NK-92 (cell line): Measurements from ENCODE around the gene COL19A1.

Source experiments
- DNase-seq: peaks from one replicate; lab custom pipeline; 2025; ENCODE audit not compliant: unreplicated experiment; lab: John Stamatoyannopoulos, UW

Gene COL19A1

DNA sequence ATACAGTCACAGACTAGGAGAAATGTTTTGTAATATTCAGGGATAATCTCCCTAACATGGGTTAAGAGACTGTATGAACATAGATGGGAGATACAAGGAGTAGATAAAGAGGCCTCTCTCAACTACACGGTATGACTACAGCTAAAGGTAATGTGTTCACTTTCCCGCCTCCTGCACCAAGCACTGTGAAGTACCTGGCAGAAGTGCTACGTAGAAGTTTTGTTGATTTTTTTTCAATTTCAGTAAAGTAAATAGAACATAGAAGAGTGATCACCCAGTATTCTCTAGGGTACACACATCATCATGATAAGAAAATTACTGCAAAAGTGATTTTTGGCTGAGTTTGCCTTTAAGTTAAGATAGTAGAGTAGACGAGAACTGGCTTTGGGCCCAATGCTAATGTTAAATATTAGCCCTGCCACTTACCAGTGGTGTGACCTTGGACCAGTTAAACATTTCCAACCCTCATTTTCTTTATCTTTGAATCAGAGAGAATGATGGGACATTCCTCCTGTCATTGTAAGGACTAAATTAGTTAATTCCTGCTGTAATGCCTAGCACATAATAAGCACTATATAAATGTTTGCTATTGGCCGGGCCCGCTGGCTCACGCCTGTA lies 253.0 kb downstream of the COL19A1 start:
- no peak for DNase-seq

DNA sequence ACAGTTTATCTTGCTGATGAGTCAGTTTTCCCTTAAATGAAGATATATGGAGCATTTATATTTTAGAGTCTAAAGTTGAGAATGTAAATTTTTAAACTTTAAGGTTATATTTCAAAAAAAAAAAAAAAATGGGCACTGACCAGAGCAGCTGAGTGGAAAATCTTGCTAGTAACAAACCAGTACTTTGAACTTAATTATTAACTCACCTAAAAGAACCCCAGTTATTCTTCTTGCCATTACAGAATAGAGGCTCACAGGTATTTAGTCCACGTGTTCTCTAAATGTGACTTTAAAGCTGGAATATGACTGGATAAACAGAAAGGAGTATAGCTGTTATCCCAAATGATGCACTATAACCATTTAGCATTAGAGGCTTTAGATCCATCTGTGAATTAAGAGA lies 258.1 kb downstream of the COL19A1 start:
- DNase-seq = no peak

DNA sequence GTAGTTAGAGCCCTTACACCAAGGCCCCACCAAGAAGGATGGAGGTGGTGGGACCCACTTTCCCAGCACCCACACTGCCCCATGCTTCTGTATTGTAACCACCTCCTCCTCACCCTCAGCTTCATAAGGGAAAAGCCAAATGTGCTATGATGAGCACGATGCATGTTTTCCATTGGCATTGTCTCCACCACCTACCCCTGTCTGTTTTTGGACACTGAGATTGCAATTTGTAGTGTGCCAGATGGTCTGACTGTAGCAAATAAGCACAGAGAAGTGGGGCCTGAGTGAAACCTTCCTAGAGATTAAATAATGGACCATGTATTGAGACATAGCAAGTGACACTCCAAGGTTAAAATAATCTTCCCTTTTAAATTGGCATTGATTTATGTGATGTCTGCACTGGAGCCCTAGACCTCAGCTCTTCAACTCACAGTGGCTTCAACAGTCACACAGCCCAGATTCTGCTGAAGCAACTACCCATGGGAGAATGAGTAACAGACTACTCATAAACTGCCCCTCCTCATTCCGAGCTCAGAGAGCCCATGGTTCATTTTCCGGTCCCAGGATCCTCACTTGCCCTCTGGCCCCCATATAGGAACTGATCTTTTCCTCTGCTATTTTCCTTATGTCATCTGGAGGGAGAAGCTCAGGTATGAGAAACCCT lies 258.7 kb downstream of the COL19A1 start:
- no peak for DNase-seq

DNA sequence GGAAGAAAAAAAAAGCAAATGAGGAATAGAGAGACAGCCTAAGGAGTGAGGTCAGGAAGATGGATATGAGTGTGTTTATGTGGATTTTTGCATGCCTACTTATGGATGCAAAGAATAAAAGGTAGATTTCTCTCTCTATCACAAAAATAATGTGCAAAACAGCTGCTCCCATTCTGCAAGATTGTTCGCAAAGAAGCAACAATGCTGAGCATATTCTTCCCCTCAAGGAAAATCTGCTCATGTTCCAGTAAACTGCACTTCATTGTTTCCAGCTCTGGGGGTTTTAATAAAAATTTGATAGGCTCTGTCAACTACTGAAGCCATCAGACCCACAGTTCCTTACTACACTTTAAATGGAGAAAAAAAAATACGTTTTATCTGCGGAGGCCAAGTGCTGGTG lies 259.2 kb downstream of the COL19A1 start:
- no peak for DNase-seq

DNA sequence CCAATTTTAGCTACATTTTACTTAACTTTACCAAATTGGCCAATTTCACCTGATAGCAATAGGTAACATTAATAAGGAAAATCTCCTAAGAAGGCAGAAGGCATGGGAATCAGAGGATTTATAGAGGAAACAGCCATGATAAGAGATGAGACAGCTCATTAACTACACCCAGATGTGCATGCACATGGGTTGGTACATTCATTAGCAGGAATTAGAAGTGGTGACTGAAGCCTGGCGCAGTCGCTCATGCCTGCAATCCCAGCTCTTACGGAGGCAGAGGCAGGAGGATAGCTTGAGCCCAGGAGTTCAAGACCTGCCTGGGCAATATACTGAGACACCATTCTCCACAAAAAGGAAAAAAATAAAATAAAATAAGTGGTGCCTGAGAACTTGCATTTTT lies 263.0 kb downstream of the COL19A1 start:
- DNase-seq = no peak

DNA sequence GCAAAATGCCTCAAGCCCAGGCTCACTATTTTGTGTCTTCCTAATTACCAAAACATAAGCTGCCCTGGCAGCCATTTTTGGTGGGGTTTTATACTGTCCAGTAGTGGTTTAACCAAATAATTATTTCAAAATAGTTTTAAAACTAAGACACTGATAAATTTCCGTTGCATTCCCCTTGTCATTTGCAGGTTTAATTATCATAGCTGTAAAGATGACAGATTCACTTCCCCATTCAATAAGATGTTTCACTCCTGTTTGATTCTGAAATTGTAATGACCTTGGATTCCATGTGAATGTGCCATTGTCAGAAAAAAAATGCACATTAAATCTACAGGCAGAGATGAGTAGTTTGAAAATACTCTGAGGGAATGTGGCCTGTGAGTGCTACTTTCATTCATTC lies 264.5 kb downstream of the COL19A1 start:
- no peak for DNase-seq

DNA sequence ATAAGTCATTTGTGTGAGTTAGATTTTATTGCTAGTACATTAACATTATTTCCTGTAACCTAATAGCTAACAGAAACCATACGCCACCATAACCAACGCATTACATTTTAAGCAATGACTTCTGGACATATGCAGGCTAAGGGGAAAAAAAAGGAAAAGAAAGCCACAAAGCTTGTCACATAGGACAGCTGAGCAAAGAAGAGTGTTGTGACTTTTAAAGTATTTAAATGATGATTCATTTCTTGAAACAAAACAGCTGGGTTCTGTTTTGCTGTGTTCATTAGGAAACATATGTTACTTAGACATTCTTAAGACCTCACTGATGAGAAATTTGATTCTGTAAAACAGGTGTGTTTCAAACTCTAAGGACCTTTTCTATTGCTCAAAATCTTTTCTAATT lies 265.2 kb downstream of the COL19A1 start:
- DNase-seq = no peak

DNA sequence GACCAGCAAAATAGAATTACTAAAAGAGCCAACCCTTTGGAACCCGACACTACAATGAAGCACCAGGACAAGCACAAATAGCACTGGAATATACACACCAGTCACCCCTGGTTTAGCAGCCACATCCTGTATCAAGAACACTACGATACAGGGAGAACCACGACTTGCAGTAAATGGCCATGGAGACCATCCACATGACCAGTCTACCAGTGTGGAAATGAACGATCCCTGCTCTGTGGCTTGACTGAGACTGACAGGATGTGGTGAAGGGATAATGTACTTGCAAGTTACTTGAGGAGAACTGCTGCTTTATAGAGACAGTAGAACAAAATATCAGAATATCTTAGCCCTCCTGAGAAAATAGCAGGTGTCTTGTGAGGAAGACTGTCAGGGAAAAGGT lies 266.9 kb downstream of the COL19A1 start:
- DNase-seq = no peak

DNA sequence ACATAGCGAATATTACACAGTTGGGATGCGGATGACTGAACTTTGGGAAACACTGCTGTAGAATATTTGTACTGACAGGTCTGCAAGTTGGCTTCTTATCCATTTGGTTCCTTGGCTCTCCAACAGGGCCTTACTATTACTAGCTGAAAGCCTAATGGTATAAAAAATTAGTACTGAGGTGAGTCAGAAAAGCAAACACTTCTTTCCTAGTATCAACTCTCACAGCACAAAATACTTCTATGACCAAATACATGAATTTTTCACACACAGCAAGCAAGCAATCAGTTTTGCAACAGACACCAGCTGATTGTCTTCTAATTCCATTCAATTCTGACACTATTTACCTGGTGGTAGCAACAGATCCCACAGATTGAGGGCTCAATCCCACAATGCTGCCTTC lies 268.2 kb downstream of the COL19A1 start:
- no peak for DNase-seq

DNA sequence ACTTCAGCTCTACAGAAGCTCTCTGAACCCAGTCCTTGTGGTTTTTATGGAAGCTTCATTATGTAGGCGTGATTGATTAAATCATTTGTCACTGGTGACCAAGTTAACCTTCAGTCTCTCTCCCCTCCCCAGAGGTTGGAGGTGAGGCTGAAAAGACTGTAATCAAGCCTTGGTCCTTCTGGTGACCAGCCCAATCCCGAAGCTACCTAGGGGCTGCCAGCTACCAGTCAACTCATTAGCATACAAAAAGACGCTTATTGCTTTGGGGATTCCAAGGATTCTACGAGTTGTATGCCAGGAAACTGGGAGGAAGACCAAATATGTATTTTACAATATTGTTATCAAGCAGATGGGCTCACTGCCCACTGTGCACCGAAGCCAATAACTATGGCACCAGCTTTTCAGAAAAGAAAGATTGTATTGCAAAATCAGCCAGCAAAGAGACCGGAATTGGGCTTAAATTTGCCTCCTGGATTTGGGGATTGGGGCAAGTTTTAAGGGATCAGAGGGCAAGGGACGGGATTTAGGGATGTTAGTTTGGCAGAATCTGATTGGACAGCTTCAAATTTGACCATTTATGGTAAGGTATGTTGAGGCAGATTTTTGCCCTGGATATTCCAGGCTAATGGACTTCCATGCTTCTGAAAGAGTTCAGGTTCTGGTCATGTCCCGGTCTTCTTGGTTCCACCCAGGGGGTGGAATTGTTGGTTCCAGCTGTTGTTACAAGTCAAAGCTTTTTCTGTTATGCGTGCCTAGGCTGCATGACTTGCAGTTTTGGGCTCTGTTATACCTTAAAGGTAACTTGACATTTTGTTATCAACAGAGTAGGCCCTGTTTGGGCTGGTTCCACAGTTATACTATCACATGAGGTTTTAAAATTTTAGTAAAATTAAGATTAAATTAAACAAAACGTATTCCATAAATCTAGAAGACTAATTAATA lies 269.1 kb downstream of the COL19A1 start:
- DNase-seq = no peak

DNA sequence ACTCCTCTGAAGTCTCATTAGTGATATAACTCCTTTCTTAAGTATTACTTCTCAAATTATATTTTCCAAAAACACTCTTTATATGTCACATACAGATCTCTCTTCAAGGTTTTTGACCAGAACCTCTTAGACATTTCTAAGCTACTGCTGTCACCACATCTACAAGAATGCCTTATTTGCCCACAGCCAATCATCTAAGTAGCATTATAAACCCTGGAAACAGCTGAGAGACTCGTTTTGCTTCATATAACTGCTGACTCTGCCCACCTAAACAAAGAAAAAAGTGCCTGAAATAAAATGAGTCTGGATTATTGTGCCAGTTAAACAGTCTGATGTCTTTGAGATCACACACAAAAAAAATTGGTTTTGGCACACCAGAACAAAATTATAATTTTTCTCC lies 270.6 kb downstream of the COL19A1 start:
- DNase-seq = no peak

DNA sequence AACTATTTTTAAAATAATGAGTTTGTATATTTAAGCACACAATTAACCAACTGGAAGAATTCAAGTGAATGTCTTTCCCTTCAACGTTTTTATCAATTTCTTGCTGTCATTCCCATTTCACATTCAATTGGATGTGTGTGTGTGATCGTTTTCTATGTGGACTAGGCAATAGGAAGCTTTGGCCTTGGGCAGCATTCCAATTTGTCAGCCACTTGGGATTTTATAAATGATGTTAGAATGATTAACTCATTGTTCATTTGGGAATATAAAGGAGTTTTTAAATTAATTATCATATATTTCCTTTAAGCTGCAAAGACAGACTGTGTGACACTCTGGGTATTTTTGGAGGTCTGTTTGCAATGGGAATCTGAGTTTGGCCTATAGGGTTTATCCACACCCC lies 274.1 kb downstream of the COL19A1 start:
- no peak for DNase-seq

DNA sequence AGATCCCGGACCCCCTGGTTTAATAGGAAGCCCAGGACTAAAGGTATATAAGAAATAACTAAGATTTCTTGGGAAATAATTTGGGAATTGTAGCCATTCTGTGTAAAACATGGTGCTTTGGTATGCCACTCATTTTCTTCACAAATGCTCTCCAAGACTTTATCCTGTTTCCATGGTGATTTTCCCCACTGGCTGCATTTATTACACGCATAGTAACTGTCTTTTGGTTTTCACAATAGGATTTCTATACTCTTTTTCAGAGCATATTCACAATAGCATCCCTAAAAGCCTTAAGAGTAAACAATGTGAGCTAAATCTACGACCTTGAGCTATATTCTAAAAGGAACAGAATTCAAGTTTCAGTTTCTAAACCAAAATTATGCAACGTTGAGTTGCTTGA lies 275.7 kb downstream of the COL19A1 start:
- DNase-seq = no peak

DNA sequence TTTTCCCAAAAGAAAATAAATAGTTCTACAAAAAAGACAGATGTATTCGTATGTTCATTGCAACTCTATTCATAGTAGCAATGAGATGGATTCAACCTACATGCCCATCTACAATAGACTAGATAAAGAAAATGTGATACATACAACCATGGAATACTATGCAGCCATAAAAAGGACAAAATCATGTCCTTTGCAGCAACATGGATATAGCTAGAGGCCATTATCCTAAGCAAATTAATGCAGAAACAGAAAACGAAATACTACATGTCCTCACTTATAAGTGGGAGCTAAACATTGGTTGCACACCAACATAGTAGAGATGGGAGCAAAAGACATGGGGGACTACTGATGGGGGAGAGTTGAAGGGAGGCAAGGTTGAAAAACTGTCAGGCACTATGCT lies 278.8 kb downstream of the COL19A1 start:
- DNase-seq = no peak

DNA sequence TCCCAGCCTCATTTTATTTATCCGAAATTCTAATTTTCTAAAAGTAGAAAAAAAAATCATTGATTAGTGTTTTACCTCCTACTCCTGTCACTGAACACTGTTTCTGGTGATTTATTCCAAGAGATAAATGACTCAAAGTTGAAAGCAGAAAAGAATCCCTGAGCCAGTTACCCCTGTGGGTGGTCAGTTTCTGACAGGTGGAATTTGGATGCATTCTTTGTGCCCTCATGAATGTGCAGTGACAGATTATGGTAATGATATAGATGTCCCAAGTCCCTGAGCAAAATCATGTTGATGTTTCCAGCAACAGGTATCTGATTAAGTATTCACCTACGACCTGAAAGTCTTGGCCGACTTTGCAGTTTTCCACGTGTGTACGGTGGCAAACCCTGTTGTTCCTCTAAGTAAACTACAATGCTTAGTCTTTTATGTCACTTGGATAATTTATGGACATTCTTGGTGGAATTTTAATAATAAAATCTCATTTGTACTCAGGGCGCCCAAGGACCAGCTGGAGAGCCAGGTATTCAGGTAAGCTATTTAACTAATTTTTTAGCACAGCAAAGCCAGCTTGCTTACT lies 282.9 kb downstream of the COL19A1 start:
- no peak for DNase-seq

DNA sequence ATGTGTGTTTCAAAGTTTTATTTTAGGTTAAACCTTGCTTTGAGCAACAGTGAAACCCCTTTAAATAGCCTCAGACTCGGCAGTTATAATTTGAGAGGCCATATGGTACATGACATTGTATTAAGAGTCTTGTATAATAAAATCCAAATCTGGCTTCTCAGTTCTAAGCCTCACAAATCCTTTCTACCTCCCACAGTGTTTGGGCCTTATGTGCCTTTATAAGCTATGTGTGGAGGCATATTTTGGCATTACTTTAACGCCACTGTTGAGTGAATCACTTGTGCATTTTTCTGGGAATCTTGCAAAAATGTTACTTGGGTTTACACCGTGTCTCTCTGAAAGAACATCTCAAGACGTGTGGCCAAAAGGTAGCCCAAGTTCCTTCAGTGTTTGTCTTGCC lies 284.2 kb downstream of the COL19A1 start:
- no peak for DNase-seq

DNA sequence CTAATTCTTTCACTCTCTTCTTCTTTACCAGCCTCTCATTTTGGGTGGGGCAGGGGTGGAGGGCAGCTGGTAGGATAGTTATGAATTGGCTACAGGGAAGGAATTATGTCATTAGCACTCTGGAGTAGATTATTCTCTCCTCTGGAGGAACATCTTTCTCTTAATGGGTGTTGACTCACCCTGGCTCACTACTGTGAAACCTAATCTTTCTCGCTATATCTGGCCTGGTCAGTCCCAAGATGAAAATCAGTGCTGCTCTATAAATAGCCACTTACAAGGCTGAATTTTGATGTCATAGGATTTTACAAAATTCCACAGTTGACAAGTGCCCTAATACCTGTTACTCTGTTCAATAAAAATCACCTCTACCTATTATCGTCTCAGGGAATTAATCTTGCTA lies 285.3 kb downstream of the COL19A1 start:
- DNase-seq = no peak

DNA sequence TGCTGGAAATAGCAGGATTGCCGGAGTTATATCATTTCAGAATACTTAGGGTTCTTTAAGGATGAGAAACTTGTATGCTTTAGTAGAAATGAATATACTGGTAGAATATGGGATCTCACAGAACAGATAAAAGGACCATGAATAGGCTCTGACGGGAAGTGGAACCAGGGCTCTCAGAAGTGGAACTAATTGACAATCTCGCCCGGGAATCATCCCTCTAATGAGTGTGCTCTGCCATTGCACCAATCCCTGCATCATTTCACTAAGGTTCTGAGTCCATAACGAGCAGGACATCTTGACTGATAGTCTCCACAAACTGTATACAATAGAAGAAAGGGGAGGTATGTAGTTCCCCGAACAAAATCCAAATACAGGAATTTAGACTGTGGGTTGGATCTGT lies 286.4 kb downstream of the COL19A1 start:
- no peak for DNase-seq

DNA sequence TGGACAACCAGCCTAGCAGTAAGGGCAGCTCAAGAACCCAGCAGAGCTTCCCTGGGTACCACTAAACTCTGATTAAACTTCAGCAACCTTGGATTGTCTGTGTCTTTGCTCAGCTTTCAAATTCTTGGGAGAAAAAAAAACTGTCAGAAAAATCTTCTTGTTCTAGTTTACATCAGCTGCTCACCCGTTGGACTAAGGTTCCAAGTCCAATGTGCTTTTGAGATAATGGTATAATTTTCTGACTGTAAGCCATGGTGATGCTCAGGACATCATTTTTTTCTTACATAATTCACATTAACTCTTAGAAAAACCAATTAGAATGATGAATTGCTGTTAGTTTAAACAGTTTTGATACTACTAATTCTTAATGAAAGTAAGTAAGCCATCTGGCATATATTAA lies 290.7 kb downstream of the COL19A1 start:
- DNase-seq = no peak

DNA sequence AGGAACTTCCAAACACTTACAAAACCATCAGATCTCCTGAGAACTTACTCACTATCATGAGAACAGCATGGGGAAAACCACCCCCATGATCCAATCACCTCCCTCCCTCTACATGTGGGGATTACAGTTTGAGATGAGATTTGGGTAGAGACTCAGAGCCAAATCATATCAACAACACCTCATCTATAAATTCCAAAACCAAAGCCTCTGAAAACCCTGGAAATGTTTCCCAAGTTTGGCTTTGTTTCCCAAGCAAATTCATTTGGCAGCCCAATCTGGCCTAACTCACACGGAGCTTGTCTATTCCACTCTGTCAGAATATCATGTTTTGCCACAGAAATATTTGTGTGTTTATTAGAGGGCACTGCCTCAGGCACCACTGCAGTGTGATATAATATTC lies 293.9 kb downstream of the COL19A1 start:
- no peak for DNase-seq

DNA sequence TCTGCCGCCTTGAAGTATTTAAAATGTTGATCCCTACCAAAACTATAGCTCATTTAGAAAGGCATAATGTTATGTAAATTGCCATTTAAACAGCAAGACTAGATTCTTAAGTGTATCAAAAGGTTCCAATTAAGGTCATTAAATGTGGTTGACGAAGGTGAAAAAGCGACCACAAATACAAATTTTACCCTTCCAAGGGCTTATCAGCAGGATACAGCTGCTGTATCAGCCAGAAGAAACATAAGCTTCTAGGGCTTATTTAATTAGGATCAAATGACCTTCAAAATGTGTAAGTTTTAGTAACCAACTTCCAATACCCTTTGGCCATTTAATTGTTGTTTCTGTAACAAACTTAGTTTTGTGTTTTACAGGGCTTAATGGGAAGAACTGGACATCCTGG lies 296.6 kb downstream of the COL19A1 start:
- no peak for DNase-seq

DNA sequence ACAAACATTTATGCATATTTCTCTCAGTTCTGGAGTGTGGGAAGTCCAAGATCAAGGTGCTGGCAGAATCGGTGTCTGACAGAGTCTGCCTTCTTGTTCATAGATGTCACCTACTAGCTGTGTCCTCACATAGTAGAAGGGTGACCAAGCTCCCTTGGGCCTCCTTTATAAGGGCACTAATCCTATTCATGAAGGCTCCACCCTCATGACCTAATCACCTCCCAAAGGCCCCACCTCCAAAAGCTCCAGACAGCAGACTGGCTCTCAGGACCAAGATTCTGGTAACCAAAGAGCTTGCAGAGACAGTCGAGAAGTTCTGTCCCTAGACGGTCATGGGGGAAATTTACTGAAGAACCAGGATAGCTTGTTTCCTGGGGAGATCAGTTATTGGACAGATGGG lies 297.4 kb downstream of the COL19A1 start:
- DNase-seq = no peak
